Measurements from ENCODE around the gene ZC3H18. TPM values are rescaled to one million over a fixed set of nuclear protein-coding genes. Genes with fewer than 3 reads are reported as not detected.

The ZC3H18 gene
- polyA plus RNA-seq, 1 donor from 2014 or later, result 12.8 TPM

GRCh38 chr16:88534638-88535190 lies 35.5 kb upstream of the ZC3H18 start:
- Histone ChIP-seq H3K27ac (ENCODE audit: low read length) (no peak overlapping the region), H3K79me2 (replicated peaks; ENCODE audit: insufficient read depth, low read length) (no peaks in the 10 kb centered on the region), H3F3A (ENCODE audit: insufficient read depth, low read length, poor library complexity, severe bottlenecking) (no peaks in the 10 kb centered on the region), H2AFZ (ENCODE audit: low read depth, low read length) (no peak overlapping the region), H3K27me3 (ENCODE audit: insufficient read depth, low read depth, low read length) (no peaks in the 10 kb centered on the region), H3K9ac (ENCODE audit: low read length) (peak overlapping the region; percentile 77), H3K9me2 (ENCODE audit: insufficient read depth, low read length) (no peaks in the 10 kb centered on the region), H3K36me3 (ENCODE audit: insufficient read depth, low read length) (no peaks in the 10 kb centered on the region), H4K20me1 (ENCODE audit: insufficient read depth) (no peaks in the 10 kb centered on the region), H3K4me3 (ENCODE audit: low read length) (peak overlapping the region; percentile 67), H3K9me3 (ENCODE audit: low read length) (no peaks in the 10 kb centered on the region), H3K4me2 (ENCODE audit: low read length) (no peak overlapping the region)
- TF ChIP-seq REST (IDR thresholded peaks at IDR 0.05; ENCODE audit: borderline replicate concordance) (no peak), RAD21 (conservative IDR thresholded peaks at IDR 0.05) (no peak), EP300 (conservative IDR thresholded peaks at IDR 0.05; ENCODE audit: poor library complexity, severe bottlenecking) (no peak), MXI1 (conservative IDR thresholded peaks at IDR 0.05; ENCODE audit: poor library complexity, severe bottlenecking) (no peak), EZH2 (IDR thresholded peaks at IDR 0.05; ENCODE audit: borderline replicate concordance, insufficient read depth, low read length, poor library complexity, severe bottlenecking) (no peak), POLR2AphosphoS5 (IDR thresholded peaks at IDR 0.05) (no peak), CTCF (IDR thresholded peaks at IDR 0.05; ENCODE audit: poor library complexity, severe bottlenecking) (no peak), TAF1 (IDR thresholded peaks at IDR 0.05; ENCODE audit: low read depth) (no peak), SMC3 (conservative IDR thresholded peaks at IDR 0.05; ENCODE audit: poor library complexity) (no peak)

GRCh38 chr16:88535191-88535856 lies 34.9 kb upstream of the ZC3H18 start:
- Histone ChIP-seq H3K4me3 (ENCODE audit: low read length) (peak overlapping the region; percentile 67), H3K9me2 (ENCODE audit: insufficient read depth, low read length) (no peaks in the 10 kb centered on the region), H4K20me1 (ENCODE audit: insufficient read depth) (no peaks in the 10 kb centered on the region), H3K36me3 (ENCODE audit: insufficient read depth, low read length) (no peaks in the 10 kb centered on the region), H3K9ac (ENCODE audit: low read length) (peak overlapping the region; percentile 52), H3K4me2 (ENCODE audit: low read length) (no peak overlapping the region), H3K79me2 (replicated peaks; ENCODE audit: insufficient read depth, low read length) (no peaks in the 10 kb centered on the region), H3K27me3 (ENCODE audit: insufficient read depth, low read depth, low read length) (no peaks in the 10 kb centered on the region), H3K9me3 (ENCODE audit: low read length) (no peaks in the 10 kb centered on the region), H3F3A (ENCODE audit: insufficient read depth, low read length, poor library complexity, severe bottlenecking) (no peaks in the 10 kb centered on the region), H2AFZ (ENCODE audit: low read depth, low read length) (no peak overlapping the region), H3K27ac (ENCODE audit: low read length) (no peak overlapping the region)
- TF ChIP-seq CTCF (IDR thresholded peaks at IDR 0.05; ENCODE audit: poor library complexity, severe bottlenecking) (no peak), EP300 (conservative IDR thresholded peaks at IDR 0.05; ENCODE audit: poor library complexity, severe bottlenecking) (no peak), TAF1 (IDR thresholded peaks at IDR 0.05; ENCODE audit: low read depth) (no peak), REST (IDR thresholded peaks at IDR 0.05; ENCODE audit: borderline replicate concordance) (no peak), POLR2AphosphoS5 (IDR thresholded peaks at IDR 0.05) (no peak), RAD21 (conservative IDR thresholded peaks at IDR 0.05) (no peak), EZH2 (IDR thresholded peaks at IDR 0.05; ENCODE audit: borderline replicate concordance, insufficient read depth, low read length, poor library complexity, severe bottlenecking) (no peak), SMC3 (conservative IDR thresholded peaks at IDR 0.05; ENCODE audit: poor library complexity) (no peak), MXI1 (conservative IDR thresholded peaks at IDR 0.05; ENCODE audit: poor library complexity, severe bottlenecking) (no peak)
